ENCODE measurements around the gene MRPS2. TPM values are rescaled to one million over a fixed set of nuclear protein-coding genes. Genes with fewer than 3 reads are reported as not detected.

Gene MRPS2
- total RNA-seq, 2 experiments from 2014 or later = 20.8 to 23.2 TPM

DNA sequence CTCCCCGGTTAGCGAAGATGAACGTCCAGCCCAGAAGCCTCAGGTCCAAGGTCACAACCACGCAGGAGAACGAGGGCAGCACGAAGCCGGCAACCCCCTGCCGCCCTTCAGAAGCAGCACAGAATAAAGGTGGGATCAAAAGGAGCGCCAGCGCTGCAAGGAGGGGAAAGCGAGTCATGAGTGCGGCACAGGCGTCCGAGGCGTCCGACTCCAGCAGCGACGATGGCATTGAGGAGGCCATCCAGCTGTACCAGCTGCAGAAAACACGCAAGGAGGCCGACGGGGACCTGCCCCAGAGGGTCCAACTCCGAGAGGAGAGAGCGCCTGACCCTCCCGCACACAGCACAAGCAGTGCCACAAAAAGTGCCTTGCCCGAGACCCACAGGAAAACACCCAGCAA lies 15.1 kb upstream of the MRPS2 start:
- Histone ChIP-seq H3K27ac (ENCODE audit: low read depth in 1 of 2, low read length in 2 of 2) (no peak overlapping the region), H3K9me3 (ENCODE audit: control insufficient read depth in 1 of 2, insufficient read depth in 1 of 2, low read length in 2 of 2) (peaks cover 0 to 6% of the 10 kb centered on the region in 2 experiments), H3K4me3 (ENCODE audit: low read length) (no peak overlapping the region), H3K27me3 (ENCODE audit: control insufficient read depth in 1 of 2, insufficient read depth in 2 of 2, low read length in 2 of 2) (peaks cover 38 to 41% of the 10 kb centered on the region in 2 experiments), H3K4me1 (ENCODE audit: insufficient read depth, low read length) (peaks cover 9% of the 10 kb centered on the region), H3K36me3 (ENCODE audit: insufficient read depth, low read length) (no peaks in the 10 kb centered on the region)
- Mint-ChIP-seq H3K9me3 (no peaks in the 10 kb centered on the region), H3K27me3 (peaks cover 26% of the 10 kb centered on the region), H3K4me1 (ENCODE audit: low read depth) (peaks cover 6% of the 10 kb centered on the region), H3K27ac (no peak overlapping the region), H3K4me3 (no peak overlapping the region), H3K36me3 (ENCODE audit: low read depth) (no peaks in the 10 kb centered on the region)
- intact Hi-C loops (cut with DNase I, micrococcal nuclease) = no loop called here
- ATAC-seq (ENCODE audit: poor library complexity) (no peak), DNase-seq (no peak)
- TF ChIP-seq, protein P1, sequence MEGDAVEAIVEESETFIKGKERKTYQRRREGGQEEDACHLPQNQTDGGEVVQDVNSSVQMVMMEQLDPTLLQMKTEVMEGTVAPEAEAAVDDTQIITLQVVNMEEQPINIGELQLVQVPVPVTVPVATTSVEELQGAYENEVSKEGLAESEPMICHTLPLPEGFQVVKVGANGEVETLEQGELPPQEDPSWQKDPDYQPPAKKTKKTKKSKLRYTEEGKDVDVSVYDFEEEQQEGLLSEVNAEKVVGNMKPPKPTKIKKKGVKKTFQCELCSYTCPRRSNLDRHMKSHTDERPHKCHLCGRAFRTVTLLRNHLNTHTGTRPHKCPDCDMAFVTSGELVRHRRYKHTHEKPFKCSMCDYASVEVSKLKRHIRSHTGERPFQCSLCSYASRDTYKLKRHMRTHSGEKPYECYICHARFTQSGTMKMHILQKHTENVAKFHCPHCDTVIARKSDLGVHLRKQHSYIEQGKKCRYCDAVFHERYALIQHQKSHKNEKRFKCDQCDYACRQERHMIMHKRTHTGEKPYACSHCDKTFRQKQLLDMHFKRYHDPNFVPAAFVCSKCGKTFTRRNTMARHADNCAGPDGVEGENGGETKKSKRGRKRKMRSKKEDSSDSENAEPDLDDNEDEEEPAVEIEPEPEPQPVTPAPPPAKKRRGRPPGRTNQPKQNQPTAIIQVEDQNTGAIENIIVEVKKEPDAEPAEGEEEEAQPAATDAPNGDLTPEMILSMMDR (IDR thresholded peaks at IDR 0.05) = no peak
- CTCF ChIA-PET = interaction anchor here (1.3 kb wide), 1 partner anchor 19 kb away, joined by 4 read pairs; no protein-coding TSS in a partner anchor
- POLR2A ChIA-PET = no interaction called here

DNA sequence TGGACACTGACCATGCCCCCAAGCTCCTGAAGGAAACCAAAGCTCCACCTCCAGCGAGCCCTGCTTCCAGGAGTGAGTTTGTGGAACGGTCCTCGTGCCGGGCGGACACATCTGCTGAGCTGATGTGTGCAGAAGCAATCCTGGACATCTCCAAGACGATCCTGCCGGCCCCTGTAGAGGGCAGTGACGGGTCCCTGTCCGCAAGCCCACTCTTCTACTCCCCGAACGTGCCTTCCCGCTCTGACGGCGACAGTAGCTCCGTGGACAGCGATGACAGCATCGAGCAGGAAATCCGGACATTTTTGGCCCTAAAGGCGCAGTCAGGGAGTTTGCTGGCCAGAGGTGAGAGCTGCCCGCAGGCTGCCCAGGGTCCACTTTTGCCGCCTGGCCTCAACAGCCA lies 14.7 kb upstream of the MRPS2 start:
- Histone ChIP-seq H3K27ac (ENCODE audit: low read depth in 1 of 2, low read length in 2 of 2) (no peak overlapping the region), H3K27me3 (ENCODE audit: control insufficient read depth in 1 of 2, insufficient read depth in 2 of 2, low read length in 2 of 2) (peaks cover 33 to 37% of the 10 kb centered on the region in 2 experiments), H3K4me1 (ENCODE audit: insufficient read depth, low read length) (peaks cover 5% of the 10 kb centered on the region), H3K9me3 (ENCODE audit: control insufficient read depth in 1 of 2, insufficient read depth in 1 of 2, low read length in 2 of 2) (peaks cover 0 to 6% of the 10 kb centered on the region in 2 experiments), H3K4me3 (ENCODE audit: low read length) (no peak overlapping the region), H3K36me3 (ENCODE audit: insufficient read depth, low read length) (no peaks in the 10 kb centered on the region)
- H3K27me3 Mint-ChIP-seq = peaks cover 30% of the 10 kb centered on the region
- ChIA-PET POLR2A (no interaction called here), CTCF (interaction anchor here (1.3 kb wide), 1 partner anchor 19 kb away, joined by 4 read pairs; no protein-coding TSS in a partner anchor)
- TF ChIP-seq, protein P1 (IDR thresholded peaks at IDR 0.05) = no peak
- H3K4me3 Mint-ChIP-seq = no peak overlapping the region
- peaks cover 6% of the 10 kb centered on the region for H3K4me1 Mint-ChIP-seq (ENCODE audit: low read depth)
- ATAC-seq (ENCODE audit: poor library complexity) = no peak
- H3K9me3 Mint-ChIP-seq = no peaks in the 10 kb centered on the region
- DNase-seq = no peak
- H3K27ac Mint-ChIP-seq = no peak overlapping the region
- H3K36me3 Mint-ChIP-seq (ENCODE audit: low read depth) = no peaks in the 10 kb centered on the region
- intact Hi-C loops (cut with DNase I, micrococcal nuclease) = no loop called here

DNA sequence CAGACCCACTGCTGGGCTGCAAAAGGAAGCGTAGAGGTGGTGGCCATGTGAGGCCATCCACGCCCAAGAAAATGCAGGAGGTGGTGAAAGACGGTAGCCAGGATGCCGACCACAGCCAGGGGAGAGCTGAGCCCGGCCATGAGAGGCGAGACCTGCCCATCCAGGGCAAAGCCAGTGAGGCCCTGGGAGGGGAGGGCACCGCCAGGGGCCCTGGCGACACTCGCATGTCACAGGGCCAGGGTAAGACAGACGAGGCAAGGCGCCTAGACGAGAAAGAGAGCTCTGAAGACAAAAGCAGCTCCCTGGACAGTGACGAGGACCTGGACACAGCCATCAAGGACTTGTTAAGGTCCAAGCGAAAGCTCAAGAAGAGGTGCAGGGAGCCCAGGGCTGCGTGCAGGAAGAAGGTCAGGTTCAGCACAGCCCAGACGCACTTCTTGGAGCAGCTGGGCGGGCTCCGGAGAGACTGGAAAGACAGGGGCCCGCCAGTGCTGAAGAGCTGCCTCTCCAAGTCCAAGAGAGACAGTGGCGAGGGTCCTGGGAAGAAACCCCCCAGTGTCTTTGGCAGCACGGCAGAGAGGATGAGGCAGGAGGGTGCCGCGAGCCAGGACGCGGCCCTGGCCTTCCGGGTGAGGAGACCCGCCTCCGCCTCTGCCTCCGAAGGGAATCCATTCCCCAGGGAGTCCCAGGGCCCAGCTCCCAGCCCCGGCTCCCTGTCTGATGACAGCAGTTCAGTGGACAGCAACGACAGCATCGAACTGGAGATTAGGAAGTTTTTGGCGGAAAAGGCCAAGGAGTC lies 14.0 kb upstream of the MRPS2 start:
- ChIA-PET CTCF (interaction anchor here (1.3 kb wide), 1 partner anchor 18 kb away, joined by 4 read pairs; no protein-coding TSS in a partner anchor), POLR2A (no interaction called here)
- H3K27ac ChIP-seq (ENCODE audit: low read depth in 1 of 2, low read length in 2 of 2) = no peak overlapping the region
- H3K4me3 Mint-ChIP-seq = no peak overlapping the region
- no peak for DNase-seq
- no peak overlapping the region for H3K27ac Mint-ChIP-seq
- H3K9me3 ChIP-seq (ENCODE audit: control insufficient read depth in 1 of 2, insufficient read depth in 1 of 2, low read length in 2 of 2) = no peaks in the 10 kb centered on the region
- TF ChIP-seq, protein P1 (IDR thresholded peaks at IDR 0.05) = no peak
- intact Hi-C loops (cut with DNase I, micrococcal nuclease) = no loop called here
- H3K4me1 Mint-ChIP-seq (ENCODE audit: low read depth) = peaks cover 6% of the 10 kb centered on the region
- no peaks in the 10 kb centered on the region for H3K36me3 ChIP-seq (ENCODE audit: insufficient read depth, low read length)
- H3K4me3 ChIP-seq (ENCODE audit: low read length) = no peak overlapping the region
- ATAC-seq (ENCODE audit: poor library complexity) = no peak
- H3K27me3 Mint-ChIP-seq = peaks cover 29% of the 10 kb centered on the region
- H3K27me3 ChIP-seq (ENCODE audit: control insufficient read depth in 1 of 2, insufficient read depth in 2 of 2, low read length in 2 of 2) = peaks cover 28 to 31% of the 10 kb centered on the region in 2 experiments
- no peaks in the 10 kb centered on the region for H3K4me1 ChIP-seq (ENCODE audit: insufficient read depth, low read length)
- H3K36me3 Mint-ChIP-seq (ENCODE audit: low read depth) = no peaks in the 10 kb centered on the region
- H3K9me3 Mint-ChIP-seq = no peaks in the 10 kb centered on the region

Data from CD4-positive, alpha-beta T cell (primary cell).